22Rv1 (cell line): ENCODE data around the gene DNASE1L2.

Experiments used
- CTCF ChIP-seq: fragments of 450-650 bp; IDR thresholded peaks from 2 replicates; pipeline ENCODE4 v1.5.1; 2017; ENCODE audit warnings: mild to moderate bottlenecking
- ZFX ChIP-seq: fragments of 450-650 bp; IDR thresholded peaks from 2 replicates; pipeline ENCODE4 v1.6.1; 2017; ENCODE audit warnings: antibody characterized with exemption, borderline replicate concordance

GRCh38 chr16:2284001-2284770 is 47.9 kb downstream of the DNASE1L2 start:
- TF ChIP-seq CTCF (no peak), ZFX (no peak)
